Heart left ventricle (tissue), 13 donors: ENCODE measurements around the gene EPS8.

Source experiments
- CTCF ChIP-seq, 12 donors: fragments of 200-600 bp; sonication (generic) in 4 of 12; IDR thresholded peaks; one replicate each; pipeline versions ENCODE4 v1.5.0 to v1.8.0; 2018 to 2022; ENCODE audit warnings: antibody characterized with exemption in 12 of 12, mild to moderate bottlenecking in 5 of 12
- POLR2A ChIP-seq, 2 donors: fragments of 450-650 bp; IDR thresholded peaks; one replicate each; pipeline ENCODE4 v1.6.1; 2017; ENCODE audit warnings: antibody characterized with exemption in 2 of 2, mild to moderate bottlenecking in 2 of 2, moderate library complexity in 2 of 2
- donor health status: ischemic (EF 13 %, LVEDD 7.1; RV severe dilation, severe dysfunction).
- donor health status: DM: no; HTN: yes; CAD: no.
- donor health status: DM: no; HTN: no; CAD: no.
- donor health status: ischemic (EF 25% LVEDD 6.9; RV normal size, moderate dysfunction).
- donor health status: ischemic (EF 25% LVEDD 5.7; RV mildly dilated, moderate dysfunction).
- donor health status: ischemic (EF 35%, LVEDD 5.7; RV mildly dilated, moderate dysfunction).
- donor health status: nonischemic (EF 11% LVEDD 7.7; RV severe dilation, severe dysfunction).
- donor health status: DM: yes; HTN: yes; CAD: no.
- donor health status: PGD.
- donor health status: ischemic (EF 29% LVEDD 5.4; RV normal size, mild dysfunction).
- donor health status: nonischemic (EF 23%, LVEDD 6.1; RV moderate dilation, normal function).

GRCh38 chr12:15590180-15590826, 198.9 kb downstream of the EPS8 start:
- peak; percentile 83 to 98 (median 90) for TF ChIP-seq CTCF (IDR thresholded peaks at IDR 0.05)
- no peak for TF ChIP-seq POLR2A (IDR thresholded peaks at IDR 0.05)
